GM12878 (cell line): ENCODE measurements around the gene AK4. TPM values are rescaled to one million over a fixed set of nuclear protein-coding genes. Genes with fewer than 3 reads are reported as not detected.
"Not testable (repeated sequence)": the region's sequence is repeated elsewhere in the genome, so short reads cannot be mapped to it uniquely, and the experiment has no call there.

Experiments used
- ATAC-seq: fragments of 200-7000 bp; cut with Tn5 transposase; 3 replicates; pipeline ENCODE4 v1.9.1; 2020; ENCODE audit warnings: mild to moderate bottlenecking, moderate library complexity
- BruUV-seq: library from RNA; stranded (reverse); fragments of 400-500 nt; replicated peaks from 2 replicates; lab custom pipeline; 2021; lab: Mats Ljungman, UMichigan
- CTCF ChIA-PET: fragments of 300-600 bp; sonication (Branson Sonifier 250); formaldehyde crosslinking; extraction: SDS; loops from one replicate; lab custom pipeline; 2021; ENCODE audit warnings: inconsistent platforms; lab: Yijun Ruan, JAX
- POLR2A ChIA-PET: fragments of 350-600 bp; formaldehyde crosslinking; extraction: SDS; loops from one replicate; lab custom pipeline; 2021; ENCODE audit warnings: inconsistent platforms; lab: Charles Lee
- RAD21 ChIA-PET: fragments of 300-600 bp; sonication (Branson Sonifier 250); formaldehyde crosslinking; loops from one replicate; lab custom pipeline; 2023; ENCODE audit warnings: antibody characterized with exemption; ENCODE audit not compliant: unreplicated experiment; lab: Charles Lee
- SMC1A ChIA-PET: fragments of 300-600 bp; sonication (Branson Sonifier 250); formaldehyde crosslinking; loops from one replicate; lab custom pipeline; 2023; ENCODE audit not compliant: unreplicated experiment, uncharacterized antibody; lab: Charles Lee
- DNase-seq: peaks from one replicate; pipeline ENCODE4 v3.0.0-alpha.2; 2011; ENCODE audit warnings: low read depth, low spot score
- FAIRE-seq: peaks from 3 replicates; lab custom pipeline; 2011; peaks lifted over from hg19 to GRCh38; lab: Jason Lieb, UNC
- H2AFZ ChIP-seq: 2 replicates; pipeline ENCODE4 v1.6.0; 2011; ENCODE audit warnings: low read depth, low read length, control low read depth; ENCODE audit not compliant: control insufficient read depth
- H3K27ac ChIP-seq: 2 replicates; pipeline ENCODE4 v1.5.1; 2011; ENCODE audit warnings: control low read depth; ENCODE audit not compliant: control insufficient read depth, insufficient read depth
- H3K27me3 ChIP-seq, 2 experiments: replicated peaks in 1 of 2; 2 replicates each; pipeline versions ENCODE4 v1.6.0 to v1.6.1; 2011; ENCODE audit warnings: low read length in 1 of 2; ENCODE audit not compliant: control insufficient read depth in 2 of 2, insufficient read depth in 2 of 2
- H3K36me3 ChIP-seq, 2 experiments: 2 replicates each; pipeline ENCODE4 v1.5.1; 2011; ENCODE audit warnings: low read length in 1 of 2; ENCODE audit not compliant: control insufficient read depth in 2 of 2, insufficient read depth in 2 of 2
- H3K4me1 ChIP-seq: 2 replicates; pipeline ENCODE4 v1.6.1; 2011; ENCODE audit warnings: mild to moderate bottlenecking, low read length, moderate library complexity, mixed read lengths; ENCODE audit not compliant: control insufficient read depth, insufficient read depth
- H3K4me2 ChIP-seq: 2 replicates; pipeline ENCODE4 v1.6.0; 2011; ENCODE audit warnings: control low read depth; ENCODE audit not compliant: control insufficient read depth, insufficient read depth
- H3K4me3 ChIP-seq: fragments of 200-600 bp; sonication (generic); 2 replicates; pipeline ENCODE4 v1.5.1; 2016
- H3K79me2 ChIP-seq: 2 replicates; pipeline ENCODE4 v1.6.0; 2011; ENCODE audit warnings: low read length; ENCODE audit not compliant: control insufficient read depth, insufficient read depth
- H3K9ac ChIP-seq: 2 replicates; pipeline ENCODE4 v1.8.0; 2011; ENCODE audit warnings: low read length, control low read depth, mixed read lengths; ENCODE audit not compliant: control insufficient read depth, insufficient read depth
- H3K9me3 ChIP-seq: replicated peaks from 3 replicates; pipeline ENCODE4 v1.5.1; 2011; ENCODE audit warnings: mild to moderate bottlenecking, low read length; ENCODE audit not compliant: control insufficient read depth, insufficient read depth
- H4K20me1 ChIP-seq: 2 replicates; pipeline ENCODE4 v1.6.0; 2011; ENCODE audit not compliant: control insufficient read depth, insufficient read depth
- ZBTB40 ChIP-seq: fragments of 450-650 bp; IDR thresholded peaks from 2 replicates; pipeline ENCODE4 v1.6.1; 2016; ENCODE audit warnings: mild to moderate bottlenecking, moderate library complexity, borderline replicate concordance
- WGBS: methylation state at CpG from one replicate; pipeline ENCODE4 v1.1.6; 2016; ENCODE audit warnings: low lambda C conversion rate; ENCODE audit not compliant: insufficient replicate concordance, insufficient coverage; ENCODE audit errors: missing lambda C conversion rate; 5-methylcytosine and 5-hydroxymethylcytosine counted together
- in situ Hi-C: fragments of 300-500 bp; cut with MboI; formaldehyde crosslinking; loops from 9 replicates; pipeline ENCODE4 v1.14.3; 2018; ENCODE audit warnings: mixed read lengths
- intact Hi-C: fragments of 100-400 bp; cut with micrococcal nuclease; formaldehyde crosslinking; loops from one replicate; pipeline ENCODE4 v1.14.2; 2022; ENCODE audit not compliant: unreplicated experiment
- polyA plus RNA-seq, 11 experiments: library from polyadenylated mRNA; depleted of rRNA in 4 of 11; unstranded in 6 of 11; stranded (reverse) in 5 of 11; fragments of >200 nt; fragmentation: Nextera tagmentation in 4 of 11; fragmentation: Illumina TruSeq in 1 of 11; extraction: Ambion mirVana in 4 of 11; extraction: Trizol in 1 of 11; gene quantifications; 1 replicate in 1 of 11; 2 replicates in 10 of 11; pipeline versions ENCODE4 v1.2.1 to v1.2.3, GENCODE V29; 2011 to 2016; ENCODE audit warnings: inconsistent platforms in 2 of 11, missing spikeins in 2 of 11, low read depth in 1 of 11
- total RNA-seq, 4 experiments: library from RNA; depleted of rRNA in 3 of 4; stranded (reverse); fragments of >200 nt in 3 of 4; fragmentation: Illumina TruSeq in 1 of 4; extraction: Trizol in 1 of 4; gene quantifications; 2 replicates each; pipeline versions ENCODE4 v1.2.1 to v1.2.3, GENCODE V29; 2013 to 2021

The AK4 gene
- total and polyA plus RNA-seq, 10 of the 15 experiments (the other 5 are each of a cell fraction or from before 2014, with no cell fraction given): 23.9 to 161 (median 49.0) TPM

GRCh38 chr1:65141918-65142317 lies 6.1 kb upstream of the AK4 start:
- H3K4me3 ChIP-seq: no peak overlapping the region
- no peak overlapping the region for H3K27ac ChIP-seq
- ChIA-PET POLR2A (no interaction called here), SMC1A (interaction anchor here (0.9 to 1.0 kb wide), 2 partner anchors 23 to 68 kb away, joined by 4 to 5 read pairs; no protein-coding TSS in a partner anchor), CTCF (interaction anchor here (1.0 to 1.1 kb wide), 3 partner anchors 8 to 77 kb away, joined by 3 to 4 read pairs (median 4); no protein-coding TSS in a partner anchor), RAD21 (no interaction called here)
- no peak overlapping the region for H3K9ac ChIP-seq
- FAIRE-seq (no peak), DNase-seq (no peak), ATAC-seq (no peak)
- no peaks in the 10 kb centered on the region for H4K20me1 ChIP-seq
- no peak overlapping the region for H3K4me2 ChIP-seq
- TF ChIP-seq ZBTB40: no peak
- no TSS peak for BruUV-seq
- H3K4me1 ChIP-seq: peaks cover 2% of the 10 kb centered on the region; the same call in 1 of the 2 replicates
- H3K79me2 ChIP-seq: peaks cover 2% of the 10 kb centered on the region; the same call in 1 of the 2 replicates
- H3K36me3 ChIP-seq: no peaks in the 10 kb centered on the region
- no peak overlapping the region for H2AFZ ChIP-seq
- intact Hi-C loops (no loop called here), in situ Hi-C loops (no loop called here)
- H3K27me3 ChIP-seq: peaks cover 0 to 4% of the 10 kb centered on the region in 2 experiments; a peak in 1 of 4 replicates
- no peaks in the 10 kb centered on the region for H3K9me3 ChIP-seq

- CTCF ChIA-PET, H3K27ac ChIP-seq, H3K4me2 ChIP-seq, POLR2A ChIA-PET, DNase-seq, FAIRE-seq, H3K27me3 ChIP-seq, H3K9me3 ChIP-seq, SMC1A ChIA-PET, H2AFZ ChIP-seq, intact Hi-C loops, H3K9ac ChIP-seq, H4K20me1 ChIP-seq, BruUV-seq, H3K4me3 ChIP-seq, H3K36me3 ChIP-seq, H3K79me2 ChIP-seq, H3K4me1 ChIP-seq, RAD21 ChIA-PET, in situ Hi-C loops, ATAC-seq: not testable (repeated sequence)
- WGBS: 67% methylated on average over 6 of the region's 6 CpGs
Observed at GRCh38 chr1:65143112-65143658, 4.8 kb upstream of the AK4 start.
